ENCODE measurements around the gene LAMA3.
"Not testable (repeated sequence)": the region's sequence is repeated elsewhere in the genome, so short reads cannot be mapped to it uniquely, and the experiment has no call there.

LAMA3 gene

GRCh38 chr18:23732439-23732838, 43.2 kb downstream of the LAMA3 start:
- no peak for DNase-seq

DNA sequence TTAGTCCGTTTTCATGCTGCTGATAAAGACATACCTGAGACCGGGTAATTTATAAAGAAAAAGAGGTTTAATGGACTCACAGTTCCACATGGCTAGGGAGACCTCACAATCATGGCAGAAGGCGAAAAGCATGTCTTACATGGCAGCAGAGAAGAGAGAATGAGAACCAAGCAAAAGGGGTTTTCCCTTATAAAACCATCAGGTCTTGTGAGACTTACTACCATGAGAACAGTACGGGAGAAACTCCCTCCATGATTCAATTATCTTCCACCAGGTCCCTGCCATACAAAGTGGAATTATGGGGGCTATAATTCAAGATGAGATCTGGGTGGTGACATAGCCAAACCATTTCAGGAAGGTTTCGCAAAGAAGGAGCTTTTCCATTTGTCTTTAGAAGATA, 44.0 kb downstream of the LAMA3 start:
- DNase-seq: not testable (repeated sequence)

DNA sequence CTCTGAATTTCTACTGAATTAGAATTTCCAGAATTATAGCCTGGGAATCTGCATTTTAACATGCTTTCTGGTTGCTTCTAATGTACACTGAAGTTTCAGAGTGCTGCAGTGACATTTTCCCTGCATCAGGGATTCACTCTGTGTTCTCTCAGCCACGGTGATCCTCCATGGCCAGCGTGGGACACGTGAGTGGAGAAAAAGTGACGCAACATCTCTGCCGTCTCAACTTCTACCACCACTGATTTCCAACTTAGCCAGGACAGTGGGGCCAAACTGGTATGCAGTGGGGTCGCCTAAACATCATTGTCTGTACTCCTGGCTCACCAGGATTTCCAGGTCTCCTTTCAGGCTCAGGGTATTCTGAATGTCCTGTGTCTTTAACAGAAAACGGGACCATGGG, 44.6 kb downstream of the LAMA3 start:
- no peak for DNase-seq

DNA sequence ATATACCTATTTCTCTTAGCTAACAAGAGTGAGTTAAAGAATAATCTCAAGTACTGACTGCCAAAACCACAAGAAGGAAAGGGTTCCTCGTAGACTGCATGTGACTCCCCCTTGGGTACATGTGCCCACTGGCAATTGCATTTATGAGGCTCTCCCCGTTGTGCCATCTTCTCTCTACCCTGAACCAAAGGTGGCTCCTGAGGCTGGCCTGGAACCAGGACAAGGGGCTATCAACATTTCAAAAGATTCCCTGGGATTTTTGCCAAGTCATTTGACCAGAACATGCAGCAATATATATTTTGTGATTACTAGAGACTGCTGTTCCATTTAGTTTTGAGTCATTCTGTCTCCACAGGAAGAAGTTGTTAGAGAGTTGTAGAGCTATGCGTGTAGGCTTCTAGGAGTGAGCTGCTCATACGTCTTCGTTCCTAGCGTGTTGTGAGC, 45.8 kb downstream of the LAMA3 start:
- no peak for DNase-seq

DNA sequence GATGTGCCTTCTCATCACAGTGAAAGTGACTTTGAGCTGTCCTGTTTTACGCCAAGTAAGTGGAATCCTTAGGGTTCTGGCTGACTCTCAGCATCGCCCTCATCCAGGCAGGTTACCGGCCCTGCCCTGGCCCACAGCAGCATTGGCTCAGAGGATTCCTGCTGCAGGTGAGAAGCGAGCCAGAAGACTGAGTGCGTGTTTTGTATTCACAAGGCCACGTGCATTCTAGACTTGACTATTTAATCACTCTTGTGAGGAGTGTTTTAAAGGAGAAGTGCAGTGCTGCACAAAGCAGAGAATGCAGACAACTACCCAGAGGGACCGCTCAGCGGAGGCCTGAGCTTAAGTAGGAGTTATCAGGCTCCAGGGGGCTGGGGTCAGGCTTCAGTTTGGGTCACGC, 48.3 kb downstream of the LAMA3 start:
- DNase-seq: no peak

DNA sequence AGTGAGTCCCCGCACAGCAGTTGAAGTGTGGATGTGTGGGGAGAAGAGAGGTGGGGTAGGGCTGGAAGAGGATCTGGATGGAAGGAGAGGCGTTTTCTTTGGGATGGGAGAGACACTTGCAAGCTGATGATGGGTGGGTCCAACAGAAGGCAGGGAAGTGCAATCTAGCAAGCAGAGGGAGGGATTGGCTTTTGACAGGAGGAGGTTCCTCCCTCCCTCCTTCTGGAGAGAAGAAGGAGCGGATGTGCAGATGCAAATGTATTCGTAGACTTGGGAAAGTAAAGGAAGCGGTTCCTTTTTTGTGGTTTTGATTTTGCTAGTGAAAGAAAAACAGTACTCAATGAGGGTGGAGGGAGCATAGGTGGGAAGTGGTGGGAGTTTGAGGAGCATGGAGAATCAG, 48.9 kb downstream of the LAMA3 start:
- DNase-seq: no peak

DNA sequence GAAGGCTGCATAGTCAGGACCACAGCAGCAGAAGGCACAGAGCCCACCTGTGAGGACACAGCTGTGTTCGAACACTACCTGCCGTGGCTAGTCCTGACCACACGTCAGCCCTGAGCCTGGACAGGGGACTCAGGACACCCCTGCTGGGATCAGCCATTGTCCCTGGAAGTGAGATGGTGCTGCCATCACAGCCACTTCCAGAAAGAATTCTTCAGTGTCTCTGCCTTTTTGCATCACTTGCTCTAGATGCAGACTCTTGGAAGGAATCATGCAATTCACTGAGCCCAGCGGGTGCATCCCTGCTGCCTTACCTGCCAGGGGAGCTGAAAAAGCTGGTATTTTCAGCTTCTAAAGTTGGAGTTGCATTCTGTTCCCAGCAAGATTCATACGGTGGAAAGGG, 49.3 kb downstream of the LAMA3 start:
- DNase-seq: no peak

DNA sequence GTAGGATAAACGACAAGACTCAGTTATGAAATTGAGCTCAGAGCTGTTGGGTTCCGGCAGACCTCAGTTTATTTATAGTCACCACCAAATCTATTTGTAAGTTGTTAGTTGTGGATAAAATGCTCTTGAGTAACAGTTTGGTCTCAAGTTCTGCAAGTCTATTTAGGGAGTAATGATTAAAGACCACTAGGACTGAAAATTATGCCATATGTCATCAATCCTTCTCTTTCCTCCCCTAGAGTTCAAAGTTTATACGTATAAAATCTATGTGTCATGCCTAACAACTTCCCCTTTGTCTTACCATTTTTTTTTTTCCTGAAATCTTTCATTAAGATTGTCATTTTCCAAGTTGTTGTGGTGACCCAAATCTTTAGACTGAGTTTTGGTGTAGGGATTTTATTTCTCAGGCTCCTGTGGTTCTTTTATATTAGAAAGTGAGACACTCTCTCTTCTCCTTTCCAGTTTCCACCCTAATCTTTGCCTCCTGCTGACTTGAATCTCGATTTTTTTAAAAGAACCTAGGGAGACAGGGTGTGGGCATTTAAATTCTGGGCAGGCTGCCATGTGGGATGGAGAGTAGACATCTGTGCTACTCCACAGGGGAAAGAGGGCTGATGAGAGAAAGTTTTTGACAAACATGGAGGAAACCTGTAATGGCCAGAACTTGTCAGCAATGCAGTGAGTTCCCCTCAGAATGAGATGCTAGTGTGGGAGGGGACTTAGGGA, 51.0 kb downstream of the LAMA3 start:
- DNase-seq: no peak

DNA sequence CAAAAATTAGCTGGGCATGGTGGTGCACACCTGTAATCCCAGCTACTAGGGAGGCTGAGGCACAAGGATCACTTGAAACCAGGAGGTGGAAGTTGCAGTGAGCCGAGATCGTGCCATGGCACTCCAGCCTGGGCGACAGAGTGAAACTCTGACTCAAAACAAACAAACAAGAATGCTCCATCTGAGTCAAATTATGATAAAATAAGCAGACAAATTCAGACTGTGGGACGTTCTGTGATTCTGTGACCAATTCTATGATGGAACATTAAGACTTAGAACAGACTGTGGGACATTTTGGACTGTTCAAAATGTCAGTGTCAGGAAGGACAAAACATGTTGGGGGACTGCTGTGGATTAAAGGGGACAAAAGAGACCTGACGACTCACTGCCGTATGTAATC, 52.7 kb downstream of the LAMA3 start:
- DNase-seq: not testable (repeated sequence)

DNA sequence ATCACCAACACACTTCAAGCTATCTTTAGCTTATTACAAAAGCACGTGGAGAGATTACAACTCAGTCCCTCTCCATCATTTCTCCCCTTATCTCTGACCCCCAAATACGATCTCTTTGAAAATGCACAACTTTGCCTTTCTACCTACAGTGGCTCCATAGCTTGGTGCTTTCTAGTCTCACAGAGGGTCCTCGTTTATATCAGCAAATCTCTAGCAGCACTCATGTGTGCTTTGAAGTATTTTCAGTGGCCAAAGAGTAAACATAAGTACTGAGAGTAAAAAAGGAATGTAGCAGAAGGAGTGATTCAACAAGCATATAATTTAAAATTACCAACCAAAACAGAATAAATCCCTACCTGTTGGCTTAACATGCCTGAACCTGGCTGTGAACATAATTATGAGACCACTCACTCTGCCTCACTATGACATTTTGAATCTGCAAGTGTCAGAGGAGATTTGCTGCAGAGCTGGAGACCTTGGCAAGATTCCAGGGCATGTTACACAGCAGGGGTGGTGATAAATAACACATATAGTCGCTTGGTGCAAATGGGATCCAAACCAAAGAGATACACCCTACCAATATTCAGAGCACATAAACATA, 54.6 kb downstream of the LAMA3 start:
- peak; percentile 34 for DNase-seq

GRCh38 chr18:23745366-23745765, 56.1 kb downstream of the LAMA3 start:
- DNase-seq: no peak

- no peak for DNase-seq
Measured at GRCh38 chr18:23746851-23747250, 57.6 kb downstream of the LAMA3 start.

DNA sequence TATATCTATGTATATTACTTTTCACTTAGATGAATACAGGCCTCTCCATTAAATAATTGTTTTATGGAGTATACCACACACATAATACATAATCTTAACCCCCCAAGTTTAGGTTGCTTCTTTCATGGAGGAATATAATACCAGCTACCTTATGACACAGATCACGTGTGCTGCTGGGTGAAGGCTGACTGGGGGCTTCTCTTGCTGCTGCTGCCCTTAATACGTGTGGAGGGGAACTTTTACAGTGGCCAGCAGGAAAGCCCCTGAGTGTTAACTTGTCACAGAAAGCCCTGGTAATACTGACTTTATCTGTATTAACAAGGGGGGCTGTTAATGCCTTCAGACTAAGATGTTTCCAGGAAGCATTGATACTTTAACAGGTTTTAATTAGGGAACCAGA, 63.1 kb downstream of the LAMA3 start:
- DNase-seq: no peak

DNA sequence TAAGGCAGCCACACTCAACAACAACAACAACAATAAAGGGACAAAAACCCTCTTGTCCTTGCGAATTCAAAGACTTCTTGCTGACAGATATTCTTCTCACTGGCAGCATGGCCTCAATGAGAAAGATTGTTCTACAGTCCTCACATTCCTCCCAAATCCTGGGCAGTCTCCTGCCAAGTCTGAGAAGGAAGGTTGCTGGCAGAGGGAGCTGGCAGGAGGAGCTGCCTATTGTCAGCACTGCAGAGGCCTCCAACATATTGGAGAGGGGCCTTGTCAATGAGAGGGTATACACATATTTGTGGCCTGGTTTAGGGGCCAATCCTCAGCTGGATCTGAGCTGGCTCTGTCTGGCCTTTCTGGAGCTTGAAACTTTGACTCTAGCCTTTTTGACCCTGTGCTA, 63.5 kb downstream of the LAMA3 start:
- DNase-seq: peak; percentile 36

DNA sequence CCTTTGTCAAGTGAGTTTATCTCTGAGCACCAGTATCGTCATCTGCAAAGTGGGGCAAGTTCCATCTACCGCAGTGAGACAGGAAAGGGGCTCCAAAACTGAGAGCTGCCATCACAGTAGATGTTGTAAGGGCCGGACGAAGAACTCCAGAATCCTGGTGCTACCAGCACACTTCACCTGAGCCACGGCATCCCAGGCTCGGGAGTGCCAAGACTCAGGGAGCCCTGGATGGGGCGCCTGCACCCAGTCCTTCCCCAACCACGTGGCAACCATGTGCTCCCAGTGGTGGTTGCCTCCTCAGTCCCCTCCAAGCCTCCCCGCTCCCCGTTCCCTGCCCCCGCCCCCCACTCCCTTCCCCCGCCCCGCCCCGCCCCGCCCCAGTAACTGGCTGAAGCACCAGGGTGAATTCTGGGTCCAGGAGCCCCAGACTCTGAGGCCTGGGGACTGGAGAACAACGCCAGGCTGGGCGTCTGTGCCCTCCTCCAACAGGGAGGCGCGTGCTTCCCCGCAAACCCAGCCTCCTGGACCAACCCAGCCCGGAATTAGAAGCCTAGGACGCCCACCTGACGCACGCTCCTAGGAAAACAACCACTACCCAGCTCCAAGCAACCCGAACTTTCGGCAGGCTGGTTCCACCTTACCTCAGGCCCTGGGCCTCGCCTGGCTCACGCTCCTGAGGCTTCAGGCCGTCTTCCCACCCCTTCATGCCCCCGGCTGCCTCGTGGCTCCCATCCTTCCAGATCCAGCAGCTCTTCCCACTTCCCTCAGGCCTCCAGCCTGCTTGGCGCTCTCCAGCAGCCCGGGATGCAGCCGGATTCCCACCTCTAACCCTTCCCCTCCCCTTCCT, 67.6 kb downstream of the LAMA3 start:
- DNase-seq: no peak

GRCh38 chr18:23757437-23757733, 68.1 kb downstream of the LAMA3 start:
- DNase-seq: no peak

DNA sequence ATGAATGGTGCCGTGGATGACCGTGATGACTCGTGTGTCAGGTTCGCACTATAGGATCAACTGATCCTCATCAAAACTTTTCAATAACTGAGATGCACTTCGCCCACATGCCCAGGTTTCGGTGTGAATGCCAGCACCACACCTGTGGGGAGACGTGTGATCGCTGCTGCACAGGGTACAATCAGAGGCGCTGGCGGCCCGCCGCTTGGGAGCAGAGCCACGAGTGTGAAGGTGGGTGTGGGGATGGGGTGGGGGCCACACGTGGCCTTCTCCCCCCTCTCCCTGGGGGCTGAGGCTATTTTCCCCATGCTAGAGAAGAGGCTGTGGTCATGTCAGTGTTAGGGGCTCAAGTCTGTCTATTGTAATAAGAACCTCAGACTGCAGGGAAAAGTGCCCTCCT, 69.0 kb downstream of the LAMA3 start:
- DNase-seq: no peak

GRCh38 chr18:23761941-23762340, 72.7 kb downstream of the LAMA3 start:
- no peak for DNase-seq

- no peak for DNase-seq
Measured at GRCh38 chr18:23763343-23763742, 74.1 kb downstream of the LAMA3 start.

DNA sequence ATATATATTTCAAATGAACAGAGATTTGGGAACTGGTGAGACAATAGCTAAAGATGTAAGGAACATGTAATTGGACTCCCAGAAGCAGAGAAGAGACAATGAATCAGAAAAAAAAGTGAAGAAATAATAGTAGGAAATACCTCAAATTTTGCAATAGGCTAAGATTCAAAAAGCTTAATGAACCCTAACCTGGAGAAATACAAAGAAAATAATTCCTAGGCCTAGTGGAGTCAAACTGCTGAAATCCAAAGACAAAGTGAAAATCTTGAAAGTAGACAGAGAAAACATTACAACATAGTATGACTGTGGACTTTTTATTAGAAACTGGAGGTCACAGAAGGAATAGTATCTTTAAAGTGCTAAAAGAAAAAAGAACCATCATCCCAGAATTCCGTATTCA, 76.7 kb downstream of the LAMA3 start:
- no peak for DNase-seq

DNA sequence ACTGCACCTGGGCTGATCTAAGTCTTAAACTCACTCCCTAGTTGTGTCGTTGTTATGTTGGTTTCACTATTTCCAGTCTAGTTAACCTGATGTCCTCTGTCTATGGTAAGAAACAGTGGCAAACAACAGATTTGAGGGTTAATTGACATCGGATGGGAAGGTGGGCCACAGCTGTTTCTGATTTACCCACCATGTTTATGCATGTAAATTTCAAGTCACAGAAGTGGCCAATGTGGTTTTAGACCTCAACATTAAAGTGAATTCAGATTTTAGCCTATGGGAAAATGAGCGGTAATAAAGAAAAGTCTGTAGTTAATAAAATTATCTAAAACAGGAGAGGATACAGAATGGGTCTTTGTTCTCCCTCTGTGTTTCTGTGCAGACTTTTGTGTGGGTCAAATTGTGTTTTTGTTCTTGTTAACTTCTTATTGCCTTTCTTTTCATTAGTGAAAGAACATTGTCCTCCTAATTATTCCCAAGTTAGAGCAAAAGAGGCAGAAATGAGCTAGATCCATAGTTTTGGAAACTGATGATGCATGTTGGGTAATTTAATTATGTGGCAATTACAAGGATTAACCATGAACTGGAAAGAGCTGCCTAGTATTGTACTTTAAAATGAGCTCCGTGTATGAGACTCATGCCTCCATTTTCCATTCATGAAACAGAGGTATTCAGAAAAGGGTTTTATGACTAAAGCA, 83.2 kb downstream of the LAMA3 start:
- DNase-seq: peak; percentile 71

GRCh38 chr18:23776306-23776705, 87.1 kb downstream of the LAMA3 start:
- no peak for DNase-seq

DNA sequence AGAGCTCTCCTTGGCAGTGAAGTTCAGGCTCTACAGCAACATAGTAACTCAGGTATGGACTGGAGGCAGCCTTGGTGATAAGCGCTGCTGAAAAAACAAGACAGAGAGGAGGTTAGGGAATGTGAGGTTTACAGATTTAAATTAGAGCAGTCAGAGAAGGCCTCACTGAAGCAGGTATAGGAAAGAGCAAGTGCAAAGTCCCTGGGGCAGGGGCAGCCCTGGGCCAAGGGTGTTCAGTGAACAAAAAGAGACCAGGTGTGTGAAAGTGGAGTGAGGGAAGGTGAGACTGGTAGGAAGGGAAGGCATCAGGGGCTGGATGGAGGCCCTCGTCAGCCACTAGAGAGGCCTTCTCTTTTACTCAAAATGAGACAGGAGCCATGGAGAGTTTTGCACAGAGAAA, 89.6 kb downstream of the LAMA3 start:
- no peak for DNase-seq
